Stomach (tissue), 4 donors: ENCODE data around the gene AKR1B15.
"Not testable (repeated sequence)": the region's sequence is repeated elsewhere in the genome, so short reads cannot be mapped to it uniquely, and the experiment has no call there.

Experiments
- CTCF ChIP-seq, 7 experiments: fragments of 450-650 bp in 4 of 7; fragments of 200-600 bp in 3 of 7; sonication (generic) in 3 of 7; IDR thresholded peaks; one replicate each; pipeline ENCODE4 v1.5.1; 2016 to 2019; ENCODE audit warnings: antibody characterized with exemption in 7 of 7, control low read depth in 2 of 7, mild to moderate bottlenecking in 1 of 7
- EP300 ChIP-seq: sonication (generic); formaldehyde crosslinking; IDR thresholded peaks from one replicate; pipeline ENCODE4 v1.6.1; 2017; ENCODE audit warnings: antibody characterized with exemption
- POLR2A ChIP-seq, 4 donors: fragments of 450-650 bp; IDR thresholded peaks; one replicate each; pipeline ENCODE4 v1.6.1; 2016; ENCODE audit warnings: antibody characterized with exemption in 4 of 4, control low read depth in 2 of 4, mild to moderate bottlenecking in 1 of 4, moderate library complexity in 1 of 4
- POLR2AphosphoS5 ChIP-seq, 3 donors: sonication (generic); formaldehyde crosslinking; IDR thresholded peaks; one replicate each; pipeline ENCODE4 v1.6.1; 2016; ENCODE audit warnings: antibody characterized with exemption in 3 of 3

GRCh38 chr7:134541501-134542194, 7.3 kb upstream of the AKR1B15 start:
- not testable (repeated sequence) for TF ChIP-seq CTCF (IDR thresholded peaks at IDR 0.05); POLR2AphosphoS5 (IDR thresholded peaks at IDR 0.05); POLR2A (IDR thresholded peaks at IDR 0.05); EP300
